KMS-11 (cell line): ENCODE data around the gene DBR1.

Experiments used
- H2AFZ ChIP-seq: fragments of 200-600 bp; sonication (generic); 2 replicates; pipeline ENCODE4 v1.6.1; 2016; ENCODE audit warnings: antibody characterized with exemption, mixed run types, low read depth
- H3K27ac ChIP-seq: fragments of 200-600 bp; sonication (generic); 2 replicates; pipeline ENCODE4 v1.6.1; 2016; ENCODE audit warnings: mild to moderate bottlenecking, mixed run types
- H3K27me3 ChIP-seq: fragments of 200-600 bp; sonication (generic); 2 replicates; pipeline ENCODE4 v1.6.1; 2017; ENCODE audit warnings: mild to moderate bottlenecking, low read depth, mixed run types, moderate library complexity; ENCODE audit not compliant: insufficient read depth
- H3K36me3 ChIP-seq: fragments of 200-600 bp; sonication (generic); 2 replicates; pipeline ENCODE4 v1.6.1; 2017; ENCODE audit warnings: mild to moderate bottlenecking, mixed run types; ENCODE audit not compliant: insufficient read depth
- H3K4me1 ChIP-seq: fragments of 200-600 bp; sonication (generic); 2 replicates; pipeline ENCODE4 v1.6.1; 2016; ENCODE audit warnings: mild to moderate bottlenecking, low read depth, mixed run types; ENCODE audit not compliant: poor library complexity, severe bottlenecking
- H3K4me2 ChIP-seq: fragments of 200-600 bp; sonication (generic); 2 replicates; pipeline ENCODE4 v1.7.0; 2016; ENCODE audit warnings: mild to moderate bottlenecking, mixed run types
- H3K4me3 ChIP-seq: fragments of 200-600 bp; sonication (generic); IDR thresholded peaks from 2 replicates; pipeline ENCODE4 v1.6.1; 2017; ENCODE audit warnings: low read depth, low read length, mixed read lengths; ENCODE audit not compliant: insufficient read depth
- H3K79me2 ChIP-seq: fragments of 200-600 bp; sonication (generic); 2 replicates; pipeline ENCODE4 v1.6.1; 2016; ENCODE audit warnings: low read depth, mixed run types; ENCODE audit not compliant: insufficient read depth
- H3K9ac ChIP-seq: fragments of 200-600 bp; sonication (generic); 2 replicates; pipeline ENCODE4 v1.6.1; 2016; ENCODE audit warnings: mild to moderate bottlenecking, mixed run types
- H4K20me1 ChIP-seq: fragments of 200-600 bp; sonication (generic); 2 replicates; pipeline ENCODE4 v1.6.1; 2016; ENCODE audit warnings: mild to moderate bottlenecking, mixed run types; ENCODE audit not compliant: insufficient read depth
- TF ChIP-seq, protein P1 (sequence below): fragments of 200-600 bp; sonication (generic); conservative IDR thresholded peaks from 2 replicates; pipeline ENCODE4 v1.6.1; 2017; ENCODE audit warnings: low read depth, mild to moderate bottlenecking, antibody characterized with exemption, low read length, moderate library complexity, mixed read lengths

Gene DBR1

DNA sequence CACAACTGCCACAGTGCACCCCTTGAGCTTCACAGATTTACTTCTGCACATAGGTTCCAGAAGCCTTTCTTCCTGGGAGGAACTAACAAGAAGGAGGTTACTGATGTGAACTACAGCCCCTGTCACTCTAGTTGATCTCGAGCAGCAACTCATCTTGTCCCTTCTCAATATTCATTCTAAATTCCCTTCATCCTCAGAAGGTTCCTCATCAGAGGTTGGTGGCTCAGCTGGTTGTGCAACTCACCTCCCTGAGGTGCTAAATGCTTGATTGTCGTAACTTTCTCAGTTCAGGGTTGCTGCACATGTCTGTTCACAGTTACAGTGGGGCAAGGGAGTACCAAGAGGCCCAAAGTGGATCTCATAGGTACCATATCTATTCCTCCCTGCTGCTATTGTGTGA is 36.9 kb downstream of the DBR1 start:
- Histone ChIP-seq H3K79me2 (no peaks in the 10 kb centered on the region), H4K20me1 (no peaks in the 10 kb centered on the region), H3K27me3 (no peaks in the 10 kb centered on the region), H3K9ac (no peak overlapping the region), H3K4me1 (peaks cover 25% of the 10 kb centered on the region), H2AFZ (no peak overlapping the region), H3K4me2 (no peak overlapping the region), H3K27ac (no peak overlapping the region), H3K36me3 (no peaks in the 10 kb centered on the region), H3K4me3 (no peak overlapping the region)
- TF ChIP-seq, protein P1, sequence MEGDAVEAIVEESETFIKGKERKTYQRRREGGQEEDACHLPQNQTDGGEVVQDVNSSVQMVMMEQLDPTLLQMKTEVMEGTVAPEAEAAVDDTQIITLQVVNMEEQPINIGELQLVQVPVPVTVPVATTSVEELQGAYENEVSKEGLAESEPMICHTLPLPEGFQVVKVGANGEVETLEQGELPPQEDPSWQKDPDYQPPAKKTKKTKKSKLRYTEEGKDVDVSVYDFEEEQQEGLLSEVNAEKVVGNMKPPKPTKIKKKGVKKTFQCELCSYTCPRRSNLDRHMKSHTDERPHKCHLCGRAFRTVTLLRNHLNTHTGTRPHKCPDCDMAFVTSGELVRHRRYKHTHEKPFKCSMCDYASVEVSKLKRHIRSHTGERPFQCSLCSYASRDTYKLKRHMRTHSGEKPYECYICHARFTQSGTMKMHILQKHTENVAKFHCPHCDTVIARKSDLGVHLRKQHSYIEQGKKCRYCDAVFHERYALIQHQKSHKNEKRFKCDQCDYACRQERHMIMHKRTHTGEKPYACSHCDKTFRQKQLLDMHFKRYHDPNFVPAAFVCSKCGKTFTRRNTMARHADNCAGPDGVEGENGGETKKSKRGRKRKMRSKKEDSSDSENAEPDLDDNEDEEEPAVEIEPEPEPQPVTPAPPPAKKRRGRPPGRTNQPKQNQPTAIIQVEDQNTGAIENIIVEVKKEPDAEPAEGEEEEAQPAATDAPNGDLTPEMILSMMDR: no peak

DNA sequence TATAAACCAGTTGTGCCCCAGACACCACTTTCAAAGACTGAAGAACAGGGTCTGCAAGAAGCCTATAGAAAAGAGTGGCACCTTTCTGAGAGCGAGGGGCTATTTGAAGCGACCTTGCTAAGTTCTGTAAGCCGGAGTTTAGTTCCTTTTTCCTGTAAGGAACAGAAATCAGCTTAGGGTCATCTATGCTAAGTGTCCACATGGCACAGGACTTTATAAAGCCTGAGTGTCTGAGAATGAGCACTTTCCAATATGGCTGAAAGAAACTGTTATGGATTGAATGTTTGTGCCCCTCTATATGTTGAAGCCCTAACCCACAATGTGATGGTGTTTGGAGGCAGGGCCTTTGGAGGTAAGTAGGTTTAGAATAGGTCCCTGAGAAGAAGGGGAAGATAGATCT is 38.5 kb downstream of the DBR1 start:
- H3K4me1 ChIP-seq: peaks cover 14% of the 10 kb centered on the region
- H3K4me3 ChIP-seq: no peak overlapping the region
- H4K20me1 ChIP-seq: no peaks in the 10 kb centered on the region
- H3K27me3 ChIP-seq: no peaks in the 10 kb centered on the region
- no peak overlapping the region for H3K4me2 ChIP-seq
- no peak overlapping the region for H2AFZ ChIP-seq
- no peak overlapping the region for H3K27ac ChIP-seq
- TF ChIP-seq, protein P1: no peak
- H3K36me3 ChIP-seq: no peaks in the 10 kb centered on the region
- H3K9ac ChIP-seq: no peak overlapping the region
- no peaks in the 10 kb centered on the region for H3K79me2 ChIP-seq

DNA sequence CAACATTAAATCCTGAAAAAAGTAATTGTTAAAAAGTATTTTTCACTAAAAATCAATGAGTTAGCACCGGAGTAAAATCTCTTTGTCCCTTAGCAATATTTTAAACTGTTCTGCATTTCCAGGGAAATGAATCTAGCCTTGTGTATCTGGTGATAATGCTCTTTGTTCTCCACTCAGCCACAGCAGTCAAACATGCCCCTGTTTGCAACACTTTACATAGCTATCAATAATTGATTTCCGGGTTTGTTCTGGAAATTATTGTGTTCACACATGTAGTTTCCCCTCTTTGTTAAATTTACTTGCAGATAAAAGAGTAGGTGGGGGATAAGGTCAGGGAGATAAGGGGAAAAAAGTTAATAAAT is 38.9 kb downstream of the DBR1 start:
- Histone ChIP-seq H3K4me1 (peaks cover 11% of the 10 kb centered on the region), H3K27me3 (no peaks in the 10 kb centered on the region), H3K36me3 (no peaks in the 10 kb centered on the region), H4K20me1 (no peaks in the 10 kb centered on the region), H3K4me3 (no peak overlapping the region), H3K9ac (no peak overlapping the region), H2AFZ (no peak overlapping the region), H3K27ac (no peak overlapping the region), H3K79me2 (no peaks in the 10 kb centered on the region), H3K4me2 (no peak overlapping the region)
- TF ChIP-seq, protein P1: no peak

DNA sequence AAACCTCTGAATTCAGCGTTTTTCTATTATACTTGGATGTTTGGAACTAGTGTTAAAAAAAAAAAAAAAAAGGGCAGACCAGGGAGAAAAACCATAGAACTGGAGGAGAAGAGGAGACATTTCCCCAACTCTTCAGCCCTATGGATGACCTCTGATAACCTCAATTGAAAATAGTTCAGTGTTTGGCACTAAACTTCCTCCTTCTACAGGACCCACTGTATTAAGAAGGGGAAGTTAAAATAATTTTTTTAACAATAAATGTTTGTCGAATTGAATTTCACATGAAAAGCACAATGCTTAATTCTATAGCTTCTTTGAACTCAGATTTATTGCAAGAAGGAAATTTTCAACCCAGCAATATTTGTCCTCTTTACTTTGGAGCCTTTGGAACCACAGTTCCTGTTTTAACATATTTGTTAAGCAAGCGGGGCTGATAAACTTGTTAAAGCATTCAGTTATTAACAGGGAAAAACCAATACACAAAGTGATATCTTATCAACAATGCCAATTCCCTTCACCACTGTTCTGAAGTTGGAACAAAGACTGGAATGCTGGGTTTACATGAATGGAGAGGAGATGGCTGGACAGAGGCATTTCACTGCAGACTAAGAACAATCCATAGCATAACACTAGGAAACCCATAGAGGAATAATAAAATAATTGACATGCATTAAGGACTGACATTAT is 39.4 kb downstream of the DBR1 start:
- Histone ChIP-seq H3K4me3 (no peak overlapping the region), H4K20me1 (no peaks in the 10 kb centered on the region), H3K27me3 (no peaks in the 10 kb centered on the region), H3K4me2 (no peak overlapping the region), H3K4me1 (peaks cover 5% of the 10 kb centered on the region), H3K36me3 (no peaks in the 10 kb centered on the region), H3K27ac (no peak overlapping the region), H3K9ac (no peak overlapping the region), H3K79me2 (no peaks in the 10 kb centered on the region), H2AFZ (no peak overlapping the region)
- TF ChIP-seq, protein P1: no peak
